GM12864 (cell line): Measurements from ENCODE around the gene RPL12.

Experiments
- DNase-seq: peaks from one replicate; pipeline ENCODE4 v3.0.0-alpha.2; 2011; ENCODE audit warnings: low read depth
- H3K4me3 ChIP-seq: 2 replicates; pipeline ENCODE4 v1.5.1; 2011; ENCODE audit warnings: mild to moderate bottlenecking, low read depth, low read length, control low read depth
- CTCF ChIP-seq: IDR thresholded peaks from 2 replicates; pipeline ENCODE4 v1.5.1; 2011; ENCODE audit warnings: low read depth, mild to moderate bottlenecking, moderate library complexity, low read length, control low read depth, inconsistent platforms; ENCODE audit errors: missing control alignments

Gene RPL12

GRCh38 chr9:127495884-127496555 lies 44.8 kb upstream of the RPL12 start:
- no peak overlapping the region for H3K4me3 ChIP-seq
- no peak for TF ChIP-seq CTCF
- DNase-seq = no peak

- H3K4me3 ChIP-seq = no peak overlapping the region
- DNase-seq = no peak
- no peak for TF ChIP-seq CTCF
Observed at GRCh38 chr9:127494304-127494702, 43.1 kb upstream of the RPL12 start.

GRCh38 chr9:127493592-127494303 lies 42.5 kb upstream of the RPL12 start:
- no peak for DNase-seq
- no peak for TF ChIP-seq CTCF
- H3K4me3 ChIP-seq = no peak overlapping the region

- TF ChIP-seq CTCF = no peak
Observed at GRCh38 chr9:127492616-127493015, 41.4 kb upstream of the RPL12 start.

GRCh38 chr9:127491516-127491915 lies 40.3 kb upstream of the RPL12 start:
- no peak overlapping the region for H3K4me3 ChIP-seq
- DNase-seq = no peak
- no peak for TF ChIP-seq CTCF

More at GRCh38 chr9:127492616-127493015, 41.4 kb upstream of the RPL12 start:
- no peak for DNase-seq
- H3K4me3 ChIP-seq = no peak overlapping the region

GRCh38 chr9:127490535-127491230 lies 39.5 kb upstream of the RPL12 start:
- no peak for DNase-seq
- TF ChIP-seq CTCF = no peak
- no peak overlapping the region for H3K4me3 ChIP-seq
